Ecto neural progenitor cell (in vitro differentiated cells): ENCODE results near the gene HOXC9.
A peak's percentile ranks its signal among the peaks of the same experiment; 100 is the strongest.
"Not testable (repeated sequence)": the region's sequence is repeated elsewhere in the genome, so short reads cannot be mapped to it uniquely, and the experiment has no call there.

Experiments used
- DNase-seq: peaks from one replicate; pipeline ENCODE4 v3.0.0-alpha.2; 2018; ENCODE audit warnings: low spot score

The HOXC9 gene

DNA sequence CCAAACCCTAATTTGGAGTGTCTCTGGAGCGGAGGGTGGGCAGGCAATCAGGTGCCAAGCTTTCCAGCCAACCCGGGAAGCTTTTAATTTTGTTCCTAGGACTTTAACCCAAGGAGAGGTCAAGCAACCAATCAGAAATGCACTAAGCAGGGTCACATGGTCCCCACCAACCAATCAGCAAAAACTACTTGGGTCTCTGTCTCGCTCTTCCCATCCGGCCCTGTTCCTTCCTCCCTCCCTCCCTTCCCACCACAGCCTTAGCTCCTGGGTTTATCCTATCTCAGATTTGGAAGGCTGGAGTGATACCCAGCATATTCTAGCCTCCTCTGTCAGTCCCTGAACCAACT lies 40.2 kb downstream of the HOXC9 start:
- no peak for DNase-seq

DNA sequence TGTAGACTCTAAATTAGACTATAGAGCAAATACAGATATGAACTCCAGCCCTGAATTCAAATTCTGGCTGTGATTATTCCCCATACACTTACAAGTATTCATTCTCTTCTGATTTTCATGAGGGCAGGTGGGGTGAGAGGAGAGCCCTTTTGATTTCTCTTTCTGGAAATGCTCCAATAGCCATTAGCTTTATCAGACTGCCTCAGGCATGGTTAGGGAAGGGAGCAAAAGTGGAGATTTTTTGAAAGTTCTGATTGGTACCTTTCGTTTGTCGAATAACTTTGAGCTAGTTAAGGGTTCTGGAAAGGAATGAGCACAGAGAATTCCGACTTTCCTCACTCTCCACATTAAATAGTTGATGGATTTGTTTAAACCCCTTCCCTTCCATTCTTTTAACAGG lies 40.7 kb downstream of the HOXC9 start:
- DNase-seq: no peak

- DNase-seq: no peak
These were observed 41.2 kb downstream of the HOXC9 start for GRCh38 chr12:54041097-54041690.

DNA sequence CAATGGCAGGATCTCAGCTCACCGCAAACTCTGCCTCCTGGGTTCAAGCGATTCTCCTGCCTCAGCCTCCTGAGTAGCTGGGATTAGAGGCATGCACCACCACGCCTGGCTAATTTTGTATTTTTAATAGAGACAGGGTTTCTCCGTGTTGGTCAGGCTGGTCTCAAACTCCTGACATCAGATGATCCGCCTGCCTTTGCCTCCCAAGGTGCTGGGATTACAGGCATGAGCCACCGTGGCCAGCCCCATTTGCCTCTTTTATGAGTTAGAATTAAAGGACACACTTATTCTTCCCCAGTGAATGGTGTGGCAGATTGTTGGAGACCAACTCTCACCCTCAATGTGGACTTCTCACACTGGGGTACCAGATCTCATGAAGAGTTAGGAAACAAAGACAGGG lies 42.1 kb downstream of the HOXC9 start:
- not testable (repeated sequence) for DNase-seq

DNA sequence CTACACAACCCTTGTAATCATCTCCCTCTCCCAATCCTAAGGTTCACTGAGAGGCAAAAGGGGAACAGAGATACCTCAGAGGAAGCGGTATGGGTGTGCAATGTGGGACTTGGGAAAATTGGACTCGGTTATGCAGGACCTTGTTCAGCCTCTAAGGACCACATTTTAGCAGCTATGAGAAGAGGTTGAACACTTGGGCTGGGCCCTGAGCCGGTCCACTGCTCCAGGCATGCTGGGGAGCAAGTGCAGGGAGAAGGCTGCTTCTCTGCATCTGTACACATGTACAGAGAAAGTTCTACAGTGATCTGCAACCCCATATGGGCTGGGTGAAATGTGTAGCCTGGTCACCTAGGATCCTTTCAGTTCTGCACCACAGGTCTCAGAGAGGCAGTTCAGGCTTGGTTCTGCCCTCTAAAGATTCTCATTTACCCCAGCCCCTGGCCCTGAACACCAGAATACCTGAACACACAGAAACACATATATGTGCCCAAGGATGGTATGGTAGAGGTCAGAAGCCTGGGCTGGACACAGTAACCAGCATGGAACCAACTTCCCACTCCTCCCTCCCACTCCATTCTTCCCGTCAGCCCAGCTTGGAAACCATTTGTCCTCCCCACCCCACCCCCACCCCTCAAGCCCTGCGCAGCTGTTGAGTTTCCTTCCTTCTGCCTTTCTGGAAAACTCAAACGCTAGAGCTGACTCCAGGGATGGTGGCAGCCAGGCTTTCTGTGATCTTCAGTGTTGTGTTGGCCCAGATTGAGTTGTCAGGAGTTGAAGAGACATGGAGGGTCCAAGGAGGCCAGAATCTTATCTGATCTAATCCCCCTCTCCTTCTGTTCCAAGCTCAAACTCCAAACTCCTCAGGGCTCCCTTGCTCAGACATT lies 43.3 kb downstream of the HOXC9 start:
- no peak for DNase-seq

GRCh38 chr12:54044425-54045103 lies 44.6 kb downstream of the HOXC9 start:
- DNase-seq: no peak

DNA sequence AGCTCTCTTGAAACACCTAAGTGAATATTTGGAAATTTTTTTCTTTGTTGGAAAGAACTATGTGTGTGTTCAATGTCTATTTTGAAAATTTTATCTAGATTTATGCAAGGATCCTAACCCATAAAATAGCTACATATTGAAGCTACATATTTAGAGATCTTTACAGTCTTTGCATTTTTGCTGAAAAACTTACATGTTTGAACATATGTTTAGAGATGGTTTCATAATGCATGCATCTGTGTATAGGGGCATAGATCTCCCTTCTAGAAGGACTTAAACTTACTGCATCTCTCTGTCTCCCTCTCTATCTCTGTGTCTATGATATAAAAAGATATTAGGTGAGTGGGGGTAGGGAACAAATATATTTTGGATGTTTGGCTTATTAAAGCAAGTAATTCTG lies 45.4 kb downstream of the HOXC9 start:
- no peak for DNase-seq

DNA sequence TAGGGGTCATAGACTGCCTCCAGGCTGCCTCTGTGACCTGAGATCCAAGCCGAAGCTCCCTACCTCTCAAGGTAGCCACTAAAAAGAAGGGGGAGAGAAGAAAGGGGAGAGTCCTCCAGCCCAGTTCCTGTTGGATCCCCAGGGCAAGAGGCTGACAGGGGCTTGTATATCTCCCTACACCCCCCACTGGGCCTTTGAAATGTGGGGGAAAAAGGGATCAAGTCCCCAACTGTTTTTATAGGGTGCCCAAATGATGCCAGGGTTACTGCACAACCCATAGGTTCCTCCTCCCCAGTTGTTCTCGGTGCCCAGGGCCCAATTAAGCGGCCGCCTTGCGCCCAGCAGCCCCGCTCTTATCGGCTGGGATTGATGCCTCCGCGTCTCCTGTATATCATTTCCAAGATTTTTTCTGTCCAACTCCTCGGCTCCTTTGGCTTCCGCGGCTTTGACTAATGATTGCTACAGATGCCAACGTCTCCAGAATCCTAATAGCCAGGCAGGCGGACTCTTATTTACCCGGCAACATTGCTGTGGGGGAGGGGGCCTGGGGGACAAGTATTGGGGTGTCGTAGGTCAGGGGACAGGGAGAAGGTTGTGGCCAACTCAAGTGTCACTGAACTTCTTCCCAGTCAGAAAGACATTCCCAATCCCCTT lies 46.0 kb downstream of the HOXC9 start:
- DNase-seq: no peak

DNA sequence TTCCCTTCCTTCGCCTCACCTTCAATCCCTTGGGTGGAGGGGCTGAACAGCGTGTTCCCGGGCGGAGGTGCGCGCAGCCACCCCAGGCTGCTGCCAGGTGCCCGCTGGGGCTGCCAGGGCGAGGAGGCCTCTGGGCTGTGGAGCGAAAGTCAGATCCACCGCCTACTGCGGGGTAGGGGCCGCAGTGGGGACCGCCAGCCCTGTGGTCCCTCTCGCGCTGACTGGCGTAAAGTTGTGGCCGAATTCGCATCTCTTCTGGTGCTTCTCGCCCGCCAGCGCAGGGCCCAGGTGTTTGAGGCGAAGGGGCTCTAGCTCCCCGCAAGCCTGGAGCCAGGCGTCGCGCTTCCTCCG lies 46.8 kb downstream of the HOXC9 start:
- no peak for DNase-seq

DNA sequence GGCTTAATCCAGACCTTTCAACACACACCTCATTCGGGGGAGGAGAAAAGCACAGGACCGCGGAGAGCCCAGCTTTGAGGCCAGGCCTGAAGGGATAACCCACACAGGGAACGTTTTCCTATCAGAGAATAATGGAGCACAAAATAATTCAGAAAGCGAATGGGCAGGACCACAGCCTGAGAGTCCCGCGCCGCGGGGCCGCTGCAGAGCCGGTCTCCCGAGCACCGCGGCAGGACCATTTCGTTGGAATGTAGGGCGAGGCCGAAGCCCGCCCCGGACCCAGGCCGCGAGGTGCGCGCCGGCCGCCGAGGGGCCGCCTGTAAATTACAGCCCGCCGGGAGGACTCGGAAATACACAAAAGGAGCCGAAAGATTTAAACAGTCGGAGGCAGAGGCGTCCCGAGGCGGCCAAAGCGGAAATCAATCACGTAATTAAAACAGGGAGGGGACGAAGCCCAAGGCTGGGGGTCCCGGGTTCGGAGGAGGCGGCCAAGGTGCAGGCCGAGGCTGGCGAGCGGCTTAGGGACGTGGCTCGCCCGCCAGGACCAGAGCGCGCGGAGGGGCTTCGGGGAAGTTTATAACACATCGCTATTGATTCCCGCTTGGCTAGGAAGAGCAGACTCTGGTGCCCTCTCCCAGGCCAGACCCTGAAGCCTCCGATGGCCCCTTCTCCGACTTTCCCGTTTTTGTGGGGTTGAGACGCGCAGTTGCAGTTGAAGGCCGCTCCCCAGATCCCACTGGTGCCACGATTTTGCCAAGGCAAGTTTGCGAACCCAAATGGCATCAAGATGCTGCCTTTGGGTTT lies 47.4 kb downstream of the HOXC9 start:
- DNase-seq: peak; percentile 72

GRCh38 chr12:54047964-54048303 lies 48.0 kb downstream of the HOXC9 start:
- DNase-seq: no peak

DNA sequence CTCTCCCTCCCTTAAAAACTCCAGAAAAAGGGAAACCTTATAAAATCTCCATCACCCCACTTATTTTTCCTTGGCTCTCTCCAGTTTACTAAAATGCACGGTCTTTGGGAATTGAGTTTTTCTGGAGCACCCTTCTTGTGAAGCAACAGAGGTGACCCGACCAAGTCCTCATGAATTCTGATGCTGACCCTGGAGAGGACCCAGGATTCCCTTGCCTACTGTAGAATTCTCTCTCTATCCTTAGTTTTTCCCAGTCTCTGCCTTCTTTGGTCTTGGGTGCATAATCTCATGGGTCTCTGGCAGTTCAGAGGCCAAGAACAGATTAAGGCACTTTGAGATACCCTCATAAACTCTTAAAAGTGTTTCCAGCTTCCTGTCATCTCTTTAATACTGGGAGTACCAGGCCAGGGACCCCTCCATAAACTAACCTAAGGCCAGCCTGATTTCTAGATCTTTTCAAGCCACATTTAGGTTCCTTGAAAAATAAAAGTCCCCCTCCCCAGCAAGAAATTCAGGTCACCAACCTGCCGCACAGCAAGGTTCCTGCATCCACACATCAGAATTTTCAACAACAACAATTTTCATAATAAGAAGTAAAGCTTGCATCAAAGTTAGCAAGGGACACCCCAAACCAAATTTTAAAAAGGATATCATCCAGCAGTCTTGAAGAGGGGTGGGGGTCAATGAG lies 48.6 kb downstream of the HOXC9 start:
- no peak for DNase-seq

DNA sequence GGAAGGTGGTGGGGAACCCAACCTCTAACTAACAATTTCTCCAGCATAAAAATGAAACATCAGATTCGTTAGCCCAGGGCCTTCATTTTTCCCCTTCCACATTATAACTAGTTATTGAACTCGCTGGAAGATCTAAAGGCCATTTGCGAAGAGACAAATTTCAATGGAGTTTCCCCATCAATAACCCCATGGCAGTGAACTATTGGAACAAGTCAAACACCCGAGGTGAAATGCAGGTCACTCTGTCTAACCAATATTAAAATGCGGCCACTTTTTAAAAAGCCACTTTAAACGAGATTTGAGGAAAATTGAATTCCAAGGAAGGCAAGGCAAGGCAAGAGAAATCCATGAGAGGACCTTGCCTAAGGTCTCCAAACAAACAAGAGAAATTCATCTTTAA lies 49.1 kb downstream of the HOXC9 start:
- DNase-seq: no peak

GRCh38 chr12:54050482-54050810 lies 50.5 kb downstream of the HOXC9 start:
- no peak for DNase-seq

- no peak for DNase-seq
These were observed 51.3 kb downstream of the HOXC9 start for GRCh38 chr12:54051026-54051842.

GRCh38 chr12:54051874-54052437 lies 52.0 kb downstream of the HOXC9 start:
- DNase-seq: no peak

GRCh38 chr12:54052438-54053002 lies 52.6 kb downstream of the HOXC9 start:
- DNase-seq: no peak
